ENCODE data around the gene ENDOU.

The ENDOU gene

GRCh38 chr12:47751561-47751960, 26.3 kb upstream of the ENDOU start:
- no peak for TF ChIP-seq CTCF (IDR thresholded peaks at IDR 0.05; ENCODE audit: control insufficient read depth, extremely low read depth, insufficient read depth)
- no peak overlapping the region for H3K4me3 ChIP-seq (ENCODE audit: low read depth, low read length)
- no peak for DNase-seq (ENCODE audit: low read depth)

GRCh38 chr12:47750916-47751470, 25.7 kb upstream of the ENDOU start:
- no peak for DNase-seq (ENCODE audit: low read depth)
- no peak for TF ChIP-seq CTCF (IDR thresholded peaks at IDR 0.05; ENCODE audit: control insufficient read depth, extremely low read depth, insufficient read depth)
- H3K4me3 ChIP-seq (ENCODE audit: low read depth, low read length), result no peak overlapping the region

GRCh38 chr12:47750229-47750798, 25.0 kb upstream of the ENDOU start:
- H3K4me3 ChIP-seq (ENCODE audit: low read depth, low read length), result no peak overlapping the region
- no peak for DNase-seq (ENCODE audit: low read depth)
- no peak for TF ChIP-seq CTCF (IDR thresholded peaks at IDR 0.05; ENCODE audit: control insufficient read depth, extremely low read depth, insufficient read depth)

GRCh38 chr12:47748899-47749298, 23.6 kb upstream of the ENDOU start:
- TF ChIP-seq CTCF (IDR thresholded peaks at IDR 0.05; ENCODE audit: control insufficient read depth, extremely low read depth, insufficient read depth), result no peak
- no peak for DNase-seq (ENCODE audit: low read depth)
- H3K4me3 ChIP-seq (ENCODE audit: low read depth, low read length), result no peak overlapping the region

GRCh38 chr12:47748507-47748828, 23.2 kb upstream of the ENDOU start:
- H3K4me3 ChIP-seq (ENCODE audit: low read depth, low read length), result no peak overlapping the region
- DNase-seq (ENCODE audit: low read depth), result no peak
- no peak for TF ChIP-seq CTCF (IDR thresholded peaks at IDR 0.05; ENCODE audit: control insufficient read depth, extremely low read depth, insufficient read depth)

- no peak for TF ChIP-seq CTCF (IDR thresholded peaks at IDR 0.05; ENCODE audit: control insufficient read depth, extremely low read depth, insufficient read depth)
- DNase-seq (ENCODE audit: low read depth), result no peak
- no peak overlapping the region for H3K4me3 ChIP-seq (ENCODE audit: low read depth, low read length)
These were observed 22.6 kb upstream of the ENDOU start for GRCh38 chr12:47747596-47748506.
